ENCODE measurements around the gene PWWP2A.
A peak's percentile ranks its signal among the peaks of the same experiment; 100 is the strongest.
"Not testable (repeated sequence)": the region's sequence is repeated elsewhere in the genome, so short reads cannot be mapped to it uniquely, and the experiment has no call there.

Gene PWWP2A

GRCh38 chr5:160119142-160119904 lies at the start of gene PWWP2A:
TSS of gene PWWP2A (minus strand) at chr5:160119450. CDS start at chr5:160119388, 62 bp downstream.
- peak; percentile 91 to 94 for DNase-seq

GRCh38 chr5:160167624-160168165 lies 48.4 kb upstream of the PWWP2A start:
- no peak for DNase-seq

GRCh38 chr5:160166973-160167623 lies 47.8 kb upstream of the PWWP2A start:
- DNase-seq, result no peak

- DNase-seq, result no peak
Measured at GRCh38 chr5:160166069-160166972, 47.1 kb upstream of the PWWP2A start.

GRCh38 chr5:160165137-160166068 lies 46.2 kb upstream of the PWWP2A start:
- DNase-seq, result peak; percentile 4 to 10

- no peak for DNase-seq
Measured at GRCh38 chr5:160162910-160163309, 43.7 kb upstream of the PWWP2A start.

- no peak for DNase-seq
Measured at GRCh38 chr5:160161626-160162025, 42.4 kb upstream of the PWWP2A start.

GRCh38 chr5:160160875-160161274 lies 41.6 kb upstream of the PWWP2A start:
- DNase-seq, result not testable (repeated sequence)

- no peak for DNase-seq
Measured at GRCh38 chr5:160159991-160160792, 40.9 kb upstream of the PWWP2A start.

- no peak for DNase-seq
Measured at GRCh38 chr5:160158087-160158486, 38.8 kb upstream of the PWWP2A start.

- DNase-seq, result no peak
Measured at GRCh38 chr5:160155017-160155750, 35.9 kb upstream of the PWWP2A start.

- DNase-seq, result no peak
Measured at GRCh38 chr5:160152901-160153300, 33.7 kb upstream of the PWWP2A start.

GRCh38 chr5:160152287-160152686 lies 33.0 kb upstream of the PWWP2A start:
- DNase-seq, result no peak

- DNase-seq, result no peak
Measured at GRCh38 chr5:160151017-160151416, 31.8 kb upstream of the PWWP2A start.

GRCh38 chr5:160150381-160150780 lies 31.1 kb upstream of the PWWP2A start:
- no peak for DNase-seq

- DNase-seq, result not testable (repeated sequence)
Measured at GRCh38 chr5:160144436-160144835, 25.2 kb upstream of the PWWP2A start.

GRCh38 chr5:160134332-160134731 lies 15.1 kb upstream of the PWWP2A start:
- no peak for DNase-seq

GRCh38 chr5:160133918-160134304 lies 14.7 kb upstream of the PWWP2A start:
- DNase-seq, result no peak

GRCh38 chr5:160133071-160133917 lies 14.0 kb upstream of the PWWP2A start:
- no peak for DNase-seq
